ENCODE data around the gene CKS2.

CKS2 gene

DNA sequence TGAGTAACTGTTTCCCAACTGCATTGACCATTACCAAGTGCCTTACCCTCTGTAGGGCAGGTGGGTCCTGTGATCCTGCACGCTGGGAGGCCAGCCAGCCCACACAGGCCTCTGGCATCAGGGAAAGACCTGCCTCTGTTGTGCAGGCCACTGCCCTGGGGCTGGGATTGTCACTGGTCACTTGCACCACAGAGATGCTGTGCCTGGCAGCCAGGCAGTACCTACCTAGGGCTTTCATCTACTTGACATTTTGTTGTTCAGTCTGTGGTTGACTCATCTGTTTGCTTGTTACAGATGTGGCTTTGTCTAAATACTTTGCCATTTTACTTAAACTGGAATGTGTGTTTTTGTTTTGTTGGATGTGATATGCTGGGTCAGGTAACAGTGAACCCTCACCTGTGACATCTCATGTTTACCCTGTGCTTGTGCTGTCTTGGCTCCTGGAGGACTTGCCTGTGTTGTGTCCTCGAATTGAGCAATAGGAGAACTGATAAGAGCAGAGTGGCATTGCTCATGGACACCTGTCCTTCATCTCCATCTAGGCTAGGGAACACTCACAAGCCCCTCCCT, 40.1 kb downstream of the CKS2 start:
- no peak for DNase-seq

DNA sequence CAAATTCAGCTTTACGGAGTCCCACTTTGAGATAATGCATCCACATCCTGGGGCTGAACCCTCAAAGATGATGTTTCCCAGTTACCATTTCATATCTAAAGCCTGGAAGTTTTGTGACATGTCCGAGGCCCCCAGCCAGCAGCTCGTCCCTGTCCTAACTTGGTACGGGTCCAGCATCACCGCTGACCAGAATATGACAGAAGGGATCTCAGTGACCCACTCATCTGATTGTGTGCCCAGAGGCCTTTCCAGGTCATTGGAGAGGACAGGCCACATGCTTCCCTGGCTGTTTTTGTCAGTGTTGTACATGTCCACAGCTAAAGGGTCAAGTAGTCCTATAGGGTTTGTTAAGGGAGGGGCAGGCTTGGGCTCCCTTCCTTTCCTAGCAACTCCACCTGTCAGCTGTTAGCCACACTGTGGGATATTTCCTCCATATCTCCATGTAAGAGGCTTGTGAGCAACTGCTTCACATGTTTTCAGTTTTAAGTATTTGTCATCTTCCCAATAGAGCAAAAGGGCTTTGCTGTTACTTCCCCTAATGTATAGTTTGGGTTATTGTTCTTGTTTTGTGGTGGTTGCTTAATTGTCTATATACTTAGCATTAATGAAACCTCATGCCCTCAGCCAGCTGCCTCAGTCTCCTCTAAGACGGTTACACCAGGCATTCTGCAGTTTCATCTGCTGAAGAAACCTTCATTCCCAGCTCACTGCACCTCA, 40.7 kb downstream of the CKS2 start:
- no peak for DNase-seq

DNA sequence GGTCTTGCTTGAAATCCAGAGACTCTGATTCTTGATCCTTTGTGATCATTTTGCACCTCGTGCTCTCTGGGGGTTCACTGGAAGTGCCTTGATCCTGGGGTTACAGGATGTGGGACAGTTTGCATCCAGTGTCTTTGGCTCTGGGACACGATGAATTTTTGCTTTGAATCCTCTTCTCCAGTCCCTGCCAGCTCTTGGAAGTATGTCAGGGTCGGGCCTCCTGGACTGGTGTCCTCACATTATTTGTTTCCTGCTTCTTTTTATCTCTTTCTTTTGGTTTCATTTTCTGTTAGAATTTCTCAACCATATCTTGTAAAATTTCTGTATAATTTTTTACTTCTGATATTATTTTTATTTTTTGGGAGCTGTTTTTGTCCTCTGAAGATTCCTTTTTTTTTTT, 41.5 kb downstream of the CKS2 start:
- no peak for DNase-seq

DNA sequence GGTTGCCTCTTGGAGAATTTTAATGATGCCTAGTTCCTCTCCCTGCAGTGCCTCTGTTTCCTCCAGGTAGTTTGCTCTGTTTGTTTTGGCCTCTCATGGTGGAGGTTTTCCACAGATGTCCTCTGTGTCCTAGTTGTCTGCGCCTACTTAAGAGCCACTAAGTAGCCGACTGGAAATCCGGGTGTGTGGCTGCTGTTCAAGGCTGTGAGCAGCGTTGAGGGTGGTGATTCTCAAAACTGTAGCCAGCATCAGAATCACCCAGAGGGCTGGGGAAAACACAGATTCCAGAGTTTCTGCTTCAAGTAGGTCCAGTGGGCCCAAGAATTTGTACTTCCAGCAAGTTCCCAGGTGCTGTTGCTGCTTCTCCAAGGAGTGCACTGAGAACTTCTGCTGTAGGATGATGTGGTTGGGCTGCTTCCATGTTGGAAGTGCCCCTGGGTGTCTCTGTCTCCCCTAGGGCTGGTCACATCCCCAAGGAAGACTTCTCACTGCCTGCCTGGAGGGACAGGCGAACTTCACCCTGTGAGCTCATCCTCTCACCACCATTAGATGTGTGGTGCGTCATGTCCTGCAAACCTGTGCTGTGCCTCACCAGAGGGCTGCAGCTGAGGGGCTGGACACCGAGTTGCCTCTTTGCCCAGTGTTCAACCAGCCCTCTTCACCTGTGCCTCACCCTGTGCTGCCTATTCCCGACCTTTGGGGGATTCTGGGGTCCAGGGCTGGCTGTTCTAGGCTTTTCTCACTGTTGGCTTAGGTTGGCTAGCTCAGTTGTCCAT, 42.1 kb downstream of the CKS2 start:
- DNase-seq = no peak

DNA sequence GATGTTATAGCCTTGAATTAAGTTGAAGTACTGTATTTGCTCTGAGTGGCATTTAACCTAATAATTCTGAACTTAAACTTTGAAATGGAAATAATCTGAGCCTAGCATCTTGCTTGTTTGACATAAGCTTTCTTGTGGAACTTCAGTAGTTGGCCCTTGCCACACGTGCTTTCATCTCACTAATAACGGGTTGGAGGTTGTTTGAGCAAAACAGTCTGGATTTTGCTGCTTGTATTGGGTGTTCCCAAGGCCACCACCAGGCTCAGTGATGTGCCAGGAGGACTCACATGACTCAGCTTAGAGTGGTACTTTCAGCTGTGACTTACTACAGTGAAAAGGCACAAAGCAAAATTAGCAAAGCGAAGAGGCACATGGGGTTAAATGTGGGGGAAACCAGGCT, 43.0 kb downstream of the CKS2 start:
- DNase-seq = no peak

DNA sequence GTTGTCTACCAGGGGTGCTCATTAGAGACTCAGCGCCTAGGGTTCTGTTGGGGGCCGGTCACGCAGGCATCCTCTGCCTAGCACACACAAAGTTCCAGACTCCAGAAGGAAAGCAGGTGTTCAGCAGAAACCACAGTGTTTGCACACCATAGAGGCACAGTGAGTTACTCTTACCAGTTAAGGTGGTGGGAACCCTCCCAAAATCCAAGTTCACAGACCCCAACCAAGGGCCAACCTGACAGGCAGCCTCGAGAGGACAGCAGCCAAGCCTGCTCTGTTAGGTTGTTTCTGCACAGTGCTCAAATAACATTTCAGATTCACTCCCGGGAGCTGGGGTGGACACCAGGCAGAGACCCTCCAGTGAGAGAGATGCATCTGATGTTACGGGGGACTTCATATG, 43.5 kb downstream of the CKS2 start:
- no peak for DNase-seq

DNA sequence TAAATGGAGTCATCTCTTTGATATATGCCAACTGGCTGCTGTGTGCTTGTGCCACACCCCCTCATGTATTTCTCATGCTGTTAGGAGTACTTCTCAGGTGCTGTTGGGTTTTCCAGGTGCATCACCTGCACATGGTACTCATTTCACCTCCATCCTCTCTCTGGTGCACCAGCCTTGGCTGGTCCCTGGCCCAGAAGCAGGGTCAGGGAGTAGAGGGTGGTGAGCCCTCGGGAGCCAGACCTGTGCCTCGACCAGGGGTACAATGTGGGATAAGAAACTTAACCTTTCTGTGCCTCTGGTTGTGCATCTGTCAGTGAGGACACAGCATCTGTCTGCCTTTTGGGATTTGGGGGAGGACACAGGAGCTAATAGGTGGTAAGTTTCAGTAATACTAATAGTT, 45.8 kb downstream of the CKS2 start:
- DNase-seq = no peak

DNA sequence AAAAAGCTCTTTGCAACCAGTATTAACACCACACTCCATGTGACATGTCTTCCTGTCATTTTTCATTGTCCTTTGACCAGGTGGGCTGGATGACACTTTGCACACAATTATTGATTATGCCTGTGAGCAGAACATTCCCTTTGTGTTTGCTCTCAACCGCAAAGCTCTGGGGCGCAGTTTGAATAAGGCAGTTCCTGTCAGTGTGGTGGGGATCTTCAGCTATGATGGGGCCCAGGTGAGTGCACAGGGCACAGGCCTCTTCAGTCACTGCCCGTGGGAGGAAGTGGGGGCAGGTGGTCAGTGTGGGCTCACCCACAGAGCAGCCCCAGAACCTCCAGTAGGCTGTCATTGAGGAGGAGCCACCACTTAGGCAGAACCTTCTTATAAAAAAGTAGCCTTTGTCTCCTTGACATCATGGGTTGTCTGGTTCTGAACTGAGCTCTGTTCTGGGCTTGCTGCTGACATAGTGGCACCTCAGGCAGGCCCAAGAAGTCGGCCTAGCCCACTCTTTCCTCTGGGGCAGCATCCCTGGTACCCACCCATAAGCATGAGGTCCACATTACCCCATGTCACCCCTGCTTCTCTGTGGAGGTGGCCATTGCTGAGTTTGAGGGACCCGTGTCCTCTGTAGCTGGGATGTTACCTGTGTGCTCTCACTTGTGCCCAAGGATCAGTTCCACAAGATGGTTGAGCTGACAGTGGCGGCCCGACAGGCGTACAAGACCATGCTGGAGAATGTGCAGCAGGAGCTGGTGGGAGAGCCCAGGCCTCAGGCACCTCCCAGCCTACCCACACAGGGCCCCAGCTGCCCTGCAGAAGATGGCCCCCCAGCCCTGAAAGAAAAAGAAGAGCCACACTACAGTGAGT, 46.6 kb downstream of the CKS2 start:
- peak in 1 of 5 experiments; percentile 46 for DNase-seq

DNA sequence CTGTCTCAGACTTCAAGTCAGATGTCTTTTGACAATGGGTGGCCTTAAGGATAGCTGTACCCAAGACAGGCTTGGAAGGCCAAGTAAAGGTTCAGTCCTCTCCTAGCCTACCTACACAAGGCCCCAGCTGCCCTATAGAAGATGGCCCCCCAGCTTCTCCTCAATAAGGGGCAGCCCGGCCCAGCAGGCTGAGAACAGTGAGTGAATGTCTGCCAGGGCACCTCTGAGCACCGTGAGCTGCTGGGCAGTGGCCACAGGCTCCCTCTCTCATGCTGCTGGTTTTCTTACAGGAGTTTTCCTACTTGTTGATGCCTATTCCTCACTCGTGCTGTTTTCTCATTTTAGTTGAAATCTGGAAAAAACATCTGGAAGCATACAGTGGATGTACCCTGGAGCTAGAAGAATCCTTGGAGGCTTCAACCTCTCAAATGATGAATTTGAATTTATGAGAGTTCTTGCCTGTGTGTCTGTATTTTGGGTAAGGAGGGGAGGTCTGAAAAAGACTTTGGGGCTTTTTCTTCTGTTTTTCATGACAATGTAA, 47.5 kb downstream of the CKS2 start:
- no peak for DNase-seq

DNA sequence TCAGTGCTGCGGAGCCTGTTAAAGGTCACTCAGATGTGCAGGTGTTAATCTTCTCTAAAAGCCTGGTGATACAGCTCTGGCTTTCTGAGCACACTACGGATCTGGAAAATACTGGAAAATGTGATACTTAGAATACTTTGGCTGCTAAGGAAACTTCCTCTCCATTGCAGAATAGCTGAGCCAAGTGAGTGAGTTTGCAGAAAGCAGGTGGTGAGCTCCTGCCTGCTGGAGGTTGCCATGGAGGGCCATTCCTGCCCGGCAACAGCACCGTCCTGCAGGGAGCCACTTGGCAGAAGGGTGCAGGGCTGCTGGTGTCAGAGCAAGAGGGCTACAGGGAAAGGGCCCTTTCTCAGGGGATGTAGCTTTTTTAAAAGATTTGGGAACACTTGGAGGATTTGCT, 48.0 kb downstream of the CKS2 start:
- DNase-seq = no peak

DNA sequence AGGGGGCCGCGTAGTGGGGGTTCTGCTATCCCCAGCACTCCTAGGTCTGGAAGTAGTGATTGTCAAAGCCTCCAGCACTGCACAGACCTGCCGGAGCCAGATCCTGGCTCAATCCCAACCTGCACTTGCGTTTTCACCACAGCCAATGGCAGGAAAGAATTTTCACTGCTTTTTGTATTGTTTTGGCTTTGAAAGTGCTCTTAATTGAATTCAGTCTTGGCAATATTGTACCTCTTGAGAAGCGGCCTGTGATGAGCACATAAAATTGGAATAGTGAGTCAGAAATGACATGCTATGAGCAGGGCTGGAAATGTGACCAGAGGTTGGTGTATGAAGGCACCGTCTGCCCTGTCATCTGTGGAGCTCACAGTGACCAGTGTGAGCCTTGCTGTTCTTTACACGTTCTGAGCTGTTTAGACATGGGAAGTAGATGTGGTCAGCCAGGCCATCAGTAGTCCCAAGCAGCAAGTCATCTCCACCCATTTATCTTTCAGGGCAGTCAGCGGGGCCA, 48.8 kb downstream of the CKS2 start:
- no peak for DNase-seq

DNA sequence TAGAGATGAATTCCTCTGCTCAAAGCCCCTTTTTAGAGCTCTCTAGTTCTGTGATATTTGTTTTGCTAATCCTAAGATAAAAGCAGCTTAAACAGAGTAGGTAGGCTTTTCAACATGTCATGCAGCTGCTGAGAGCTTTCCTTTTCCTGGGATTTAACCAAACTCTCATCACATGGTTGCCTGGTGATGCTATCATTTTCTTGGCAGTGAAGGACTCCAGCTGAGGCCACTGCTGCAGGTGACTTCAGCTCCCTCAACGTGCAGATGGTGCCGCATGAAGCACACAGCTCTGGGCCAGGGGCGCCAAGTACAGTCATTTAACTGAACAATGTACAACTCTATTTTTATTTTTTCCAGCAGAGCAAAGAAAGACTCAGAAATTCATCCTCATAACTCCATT, 49.5 kb downstream of the CKS2 start:
- DNase-seq = no peak

DNA sequence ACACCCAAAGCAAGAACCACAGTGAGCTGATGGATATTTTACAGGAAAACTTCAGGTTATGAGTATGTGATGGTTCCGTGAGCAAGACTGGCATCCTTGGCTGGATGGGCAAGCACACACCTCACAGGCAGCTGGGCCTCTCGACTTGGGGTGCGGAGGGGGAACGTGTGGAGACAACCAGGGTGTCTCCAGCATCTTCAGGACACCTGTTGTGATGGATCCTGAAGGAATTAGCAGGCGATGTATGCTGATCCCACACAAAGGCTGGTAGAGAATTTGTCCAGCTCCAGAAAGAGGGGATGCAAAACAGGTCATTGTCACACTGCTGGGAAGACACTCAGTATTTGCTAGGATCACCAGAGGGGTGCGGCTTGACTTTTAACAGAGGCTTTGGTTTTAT, 50.0 kb downstream of the CKS2 start:
- DNase-seq = no peak

DNA sequence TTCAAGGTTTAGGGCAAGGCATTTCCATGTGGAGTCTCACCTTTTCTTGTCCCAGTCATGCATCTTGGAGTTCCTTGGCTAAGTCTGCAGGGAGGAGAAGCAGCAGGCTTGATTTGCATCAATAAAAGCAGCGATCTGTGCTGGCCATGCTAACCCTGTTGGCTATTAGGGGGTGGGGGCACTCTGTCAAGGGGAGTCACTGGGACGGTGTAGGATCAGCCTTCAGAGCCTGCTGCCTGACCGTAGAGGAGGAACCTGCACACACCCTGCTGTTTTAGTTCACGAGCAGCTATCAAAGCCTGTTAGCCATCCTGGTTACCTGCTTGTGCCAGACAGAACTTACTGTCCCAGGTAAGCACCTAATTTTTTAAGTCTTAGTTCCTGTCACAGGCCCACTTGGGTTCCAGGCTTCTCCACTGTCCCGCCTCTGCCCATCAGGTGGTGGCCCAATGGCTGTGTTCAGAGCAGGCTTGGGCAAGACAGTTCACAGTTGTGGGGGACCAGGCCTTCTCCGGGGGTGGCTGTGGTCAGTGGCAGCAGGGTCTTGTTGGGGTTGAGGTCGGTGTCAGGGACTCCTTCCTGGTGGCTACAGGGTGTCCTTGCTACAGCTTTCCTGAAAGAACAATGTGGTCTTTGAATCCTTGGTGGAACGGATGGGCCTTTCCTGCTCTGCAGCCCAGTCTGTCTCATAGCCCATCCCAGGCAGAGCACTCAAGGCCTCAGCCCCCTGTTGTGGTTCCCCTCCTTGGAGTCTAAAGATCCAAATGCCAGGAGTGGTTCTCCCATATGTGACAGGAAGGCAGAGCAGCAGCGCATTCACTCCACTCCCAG, 51.0 kb downstream of the CKS2 start:
- DNase-seq = no peak

DNA sequence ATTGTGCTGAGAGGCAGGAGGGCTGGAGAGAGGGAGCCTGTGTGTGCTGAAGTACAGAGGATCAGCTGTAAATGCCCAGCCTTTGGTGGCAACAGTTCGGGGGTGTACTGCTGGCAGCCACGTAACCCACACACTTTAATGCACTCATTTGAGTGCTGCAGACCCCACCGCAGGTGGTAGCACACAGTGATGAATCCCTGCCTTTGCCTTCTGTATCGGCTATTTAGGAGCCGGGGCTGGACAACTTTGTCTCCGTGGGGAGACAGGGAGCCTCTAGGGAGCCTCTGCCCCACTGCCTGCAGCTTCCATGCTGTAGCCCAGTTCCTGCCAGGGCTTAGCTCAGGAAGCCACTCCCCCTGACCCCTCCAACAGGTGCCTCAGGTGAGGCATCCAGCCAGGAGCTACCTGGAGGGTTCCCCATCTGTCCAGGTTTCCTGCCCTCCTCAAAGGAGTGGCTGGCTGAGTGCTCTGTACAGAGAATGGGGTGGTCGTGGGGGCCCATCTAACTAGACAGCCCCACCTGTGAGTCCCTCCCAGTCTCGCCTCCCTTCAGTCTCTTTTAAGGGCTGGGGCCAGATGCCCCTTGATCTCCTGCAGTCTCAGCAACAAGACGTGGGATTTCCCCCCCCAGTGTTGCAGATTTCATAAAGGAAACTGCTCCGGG, 51.8 kb downstream of the CKS2 start:
- no peak for DNase-seq

DNA sequence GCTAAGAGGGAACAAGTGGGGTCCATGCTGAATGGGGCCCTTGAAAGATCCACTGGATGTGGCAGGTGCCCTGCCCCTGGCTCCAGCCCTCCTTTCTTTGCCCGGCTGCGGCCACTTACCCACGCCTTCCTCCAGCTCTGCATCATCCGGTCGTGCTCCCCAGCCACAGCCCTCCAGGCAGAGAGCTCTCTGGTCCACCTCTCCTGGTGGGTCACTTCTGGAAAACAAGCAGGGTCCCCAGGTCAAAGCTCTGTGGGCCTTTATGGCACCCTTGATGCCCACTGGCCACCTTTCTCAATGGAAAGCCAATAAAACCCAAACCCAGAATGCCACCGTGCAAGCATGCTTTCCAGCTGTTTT, 52.3 kb downstream of the CKS2 start:
- no peak for DNase-seq

DNA sequence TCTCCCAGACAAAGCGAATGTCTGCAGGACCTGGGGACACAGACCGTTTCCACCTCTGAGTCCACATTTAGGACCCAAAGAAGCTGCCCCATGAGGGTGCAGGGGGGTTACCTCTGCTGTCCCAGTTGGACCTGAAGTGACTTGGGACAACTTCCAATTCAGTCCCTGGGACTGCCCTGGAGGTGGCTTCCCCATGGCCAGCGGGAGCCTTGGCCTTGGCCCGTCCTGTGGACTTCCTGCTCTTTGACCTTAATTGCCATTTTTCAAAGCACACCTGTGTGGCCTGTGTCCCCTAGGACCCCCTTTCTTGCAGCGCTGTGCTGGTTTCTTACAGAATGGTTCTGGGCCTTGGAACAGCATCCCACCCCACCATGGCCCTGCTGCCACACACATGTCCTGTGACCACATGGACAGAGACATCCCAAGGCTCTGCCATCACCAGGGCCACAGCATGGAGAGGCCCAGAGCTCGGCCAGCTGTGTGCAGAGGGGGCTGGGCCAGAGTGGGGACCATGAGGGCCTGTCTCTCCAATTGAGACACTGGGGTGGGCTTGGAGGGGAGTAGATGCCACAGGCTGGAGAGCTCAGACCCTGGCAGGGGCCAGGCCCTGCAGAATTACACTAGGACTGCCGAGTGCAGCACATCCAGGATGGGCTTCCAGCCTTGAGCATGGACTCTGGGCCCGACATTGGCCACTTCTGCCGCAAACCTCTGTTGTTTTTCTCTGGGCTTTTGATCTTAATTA, 53.1 kb downstream of the CKS2 start:
- no peak for DNase-seq

DNA sequence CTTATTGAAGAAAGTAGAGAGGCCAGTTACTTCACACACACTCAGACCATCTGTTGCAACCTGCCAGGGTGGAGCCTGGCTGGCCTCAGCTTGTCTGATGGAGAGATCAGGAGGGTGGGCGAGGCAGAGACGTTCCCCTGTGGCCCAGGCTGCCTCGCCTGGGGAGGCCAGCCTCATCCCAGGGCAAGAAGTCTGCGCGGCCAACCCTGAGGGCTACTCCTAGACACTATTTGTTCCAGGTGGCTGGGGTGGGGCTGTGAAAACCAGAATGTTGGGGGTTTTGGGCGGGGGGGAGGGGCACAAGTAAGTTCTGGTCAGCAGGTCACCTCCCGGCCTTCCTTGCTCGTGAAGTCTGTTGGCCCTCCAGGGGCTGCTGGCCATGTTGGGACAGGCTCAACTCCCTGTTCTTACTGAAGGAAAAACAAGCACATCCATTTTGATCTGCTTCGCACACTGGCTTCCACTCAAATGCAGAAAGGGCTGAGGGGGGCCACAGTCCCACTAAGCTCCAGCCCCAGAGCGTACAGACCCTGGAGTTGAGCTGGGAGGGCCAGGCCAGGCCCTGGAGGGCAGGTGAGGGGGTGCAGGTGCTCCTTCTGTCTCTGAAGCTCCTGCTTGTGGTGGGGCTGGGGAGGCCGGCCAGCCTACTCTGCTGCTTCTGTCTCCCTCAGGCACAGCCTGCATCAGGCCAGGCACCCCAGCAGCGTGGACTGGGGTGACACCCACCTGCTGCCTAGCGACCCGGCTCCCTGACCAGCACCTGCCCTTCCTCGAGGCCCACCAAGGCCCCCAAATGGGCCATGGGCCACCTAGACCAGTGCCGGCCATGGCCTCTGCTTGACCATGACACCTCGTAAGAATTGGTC, 53.9 kb downstream of the CKS2 start:
- DNase-seq = no peak

DNA sequence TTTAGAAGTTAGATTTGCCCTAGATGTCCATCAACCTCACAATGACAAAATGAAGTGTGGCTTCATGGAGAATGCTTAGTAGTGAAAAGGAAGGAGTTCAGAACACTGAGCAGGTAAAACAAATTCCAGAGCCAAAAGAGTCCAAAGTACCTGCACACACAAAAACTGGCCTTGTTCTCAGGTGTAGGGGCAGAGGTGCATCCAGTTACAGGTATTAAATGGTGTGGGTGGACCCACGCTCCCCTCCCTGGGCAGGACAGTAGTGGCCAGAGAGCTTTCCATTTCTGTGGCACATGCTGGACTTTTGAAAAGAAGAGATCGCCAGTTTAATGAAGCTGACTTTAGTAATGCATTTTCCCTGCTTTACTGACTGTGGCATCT, 54.5 kb downstream of the CKS2 start:
- no peak for DNase-seq

Data from T-helper 2 cell (primary cell).